Retina (tissue), 1 donor: ENCODE results near the gene GLI2.
A peak's percentile ranks its signal among the peaks of the same experiment; 100 is the strongest.

Experiments
- DNase-seq: peaks from one replicate; pipeline ENCODE4 v3.0.0-alpha.2; 2016

Gene GLI2

GRCh38 chr2:120715353-120715752 lies 20.3 kb upstream of the GLI2 start:
- no peak for DNase-seq

GRCh38 chr2:120715941-120716340 lies 19.7 kb upstream of the GLI2 start:
- DNase-seq: no peak

DNA sequence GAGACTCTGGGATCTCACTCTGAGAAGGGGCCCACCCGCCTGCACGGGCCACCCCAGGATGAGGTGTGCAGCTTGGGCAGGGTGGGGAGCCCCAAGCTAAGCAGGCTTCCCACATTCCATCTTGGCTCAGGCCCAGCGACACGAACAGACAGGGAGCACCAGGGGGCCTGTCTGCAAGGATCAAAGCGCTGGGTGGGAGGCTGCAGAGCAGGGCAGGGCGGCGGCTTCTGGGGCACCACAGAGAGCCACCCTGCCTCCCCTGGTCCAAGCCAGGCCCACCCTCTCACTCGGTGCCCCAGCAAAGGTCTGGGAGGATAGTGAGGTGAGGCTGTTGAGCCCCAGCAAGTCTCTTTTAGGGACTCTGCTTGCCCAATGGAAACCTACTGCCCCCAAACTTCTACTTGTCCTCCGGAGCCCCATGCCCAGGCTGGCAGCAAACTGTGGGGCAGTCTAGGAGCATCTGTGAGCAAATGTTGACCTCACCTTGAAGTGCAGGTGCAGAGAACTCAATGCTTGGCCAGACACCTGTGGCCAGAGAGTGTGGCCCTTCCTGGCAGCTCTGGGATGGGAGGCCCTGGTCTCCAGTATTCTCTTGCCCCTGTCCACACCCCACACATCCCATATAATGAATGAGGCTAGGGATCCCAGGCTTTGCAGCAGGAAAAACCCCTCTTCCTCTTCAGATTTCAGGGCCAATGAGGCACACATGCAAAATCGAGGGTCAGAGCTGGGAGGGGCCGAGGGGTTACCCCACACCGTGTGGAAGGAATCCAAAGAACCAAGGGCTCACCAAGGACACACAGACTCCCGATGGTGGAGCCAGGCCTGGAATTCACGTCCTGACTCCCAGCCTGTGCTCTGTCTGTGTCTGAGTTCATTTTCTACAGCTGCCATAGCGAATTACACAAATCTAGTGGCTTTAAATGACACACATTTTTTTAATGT lies 18.8 kb upstream of the GLI2 start:
- no peak for DNase-seq

DNA sequence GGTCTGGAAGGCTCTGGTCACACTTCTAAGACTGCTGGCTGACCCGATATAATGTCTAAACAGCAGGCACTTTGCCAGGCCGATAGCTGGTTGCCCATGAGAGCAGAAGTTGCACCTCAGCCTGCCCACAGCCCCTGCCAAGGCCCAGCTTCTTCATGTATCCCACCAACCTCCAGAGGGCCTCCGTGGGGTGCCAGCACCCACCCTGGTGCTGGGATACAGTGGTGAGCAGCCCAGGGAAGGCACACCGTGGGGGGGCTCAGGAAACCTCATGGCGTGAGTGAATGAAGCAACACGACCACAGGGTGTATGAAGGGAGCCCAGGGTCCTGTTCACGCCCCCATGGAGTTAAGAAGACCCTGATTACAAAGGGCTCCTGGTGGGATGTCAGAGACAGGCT lies 16.2 kb upstream of the GLI2 start:
- DNase-seq: no peak

DNA sequence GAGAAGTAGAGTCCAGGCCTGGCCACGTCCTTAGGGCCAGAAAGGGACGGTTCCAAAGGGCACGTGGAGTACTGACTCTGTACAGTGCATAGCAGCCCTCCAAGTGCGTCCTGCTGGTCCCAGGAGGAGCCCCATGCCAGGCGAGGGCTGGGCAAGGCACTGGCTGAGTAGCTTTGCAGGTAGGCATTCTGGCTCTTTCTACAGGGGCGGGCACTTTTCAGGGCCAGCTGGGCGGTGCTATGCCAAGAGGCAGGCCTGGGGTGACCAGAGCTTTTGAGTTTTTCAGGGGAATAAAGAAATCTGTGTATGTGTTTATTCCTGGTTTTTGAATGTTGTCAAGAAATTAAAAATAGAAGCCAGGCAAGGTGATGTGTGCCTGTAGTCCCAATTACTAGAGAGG lies 15.4 kb upstream of the GLI2 start:
- DNase-seq: no peak

DNA sequence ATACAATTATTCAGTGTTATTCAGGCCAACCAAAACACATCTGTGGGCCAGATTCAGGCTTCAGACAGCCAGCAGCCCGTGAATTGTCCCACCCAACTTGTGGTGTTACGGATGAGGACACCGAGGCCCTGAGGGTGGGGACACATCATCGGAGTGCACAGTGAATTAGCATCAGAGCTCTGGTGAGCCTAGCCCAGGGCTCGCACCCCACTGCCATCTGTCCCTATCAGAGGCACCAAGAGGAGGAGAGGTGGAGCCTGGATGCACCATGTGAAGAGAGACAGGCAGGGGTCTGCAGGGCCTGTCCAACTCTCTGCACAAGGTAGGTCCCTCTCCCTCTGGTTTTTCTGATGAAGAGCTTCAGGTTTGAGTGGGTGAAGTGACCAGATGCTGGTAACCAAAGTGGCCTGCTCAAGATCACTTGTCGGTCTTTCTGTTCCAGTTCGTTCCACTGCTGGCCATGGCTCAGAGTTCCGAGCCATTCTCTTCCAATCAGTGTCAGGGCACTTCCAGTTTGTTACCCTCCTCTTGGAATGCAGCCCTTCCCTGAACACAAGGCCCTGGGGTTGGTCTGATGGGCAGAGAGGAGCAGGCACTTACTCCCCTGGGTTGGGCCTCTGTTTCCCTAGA lies 14.8 kb upstream of the GLI2 start:
- DNase-seq: no peak

DNA sequence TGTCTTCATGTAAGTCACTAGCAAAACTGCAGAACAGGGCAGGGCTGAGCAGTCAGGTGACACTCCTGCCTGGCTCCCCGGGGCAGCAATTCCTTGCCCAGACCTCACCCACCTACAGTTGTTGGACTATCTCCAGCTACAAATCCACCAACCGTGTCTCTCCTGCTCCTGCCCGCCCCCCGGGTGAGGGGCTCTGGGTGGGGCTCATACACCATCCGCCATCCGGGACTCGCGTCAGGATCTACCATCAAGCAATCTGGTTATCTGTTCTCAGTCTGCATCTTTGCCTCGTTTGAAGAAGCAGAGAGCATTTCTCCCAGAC lies 13.5 kb upstream of the GLI2 start:
- DNase-seq: no peak

GRCh38 chr2:120722568-120723421 lies 12.9 kb upstream of the GLI2 start:
- DNase-seq: peak; percentile 30

DNA sequence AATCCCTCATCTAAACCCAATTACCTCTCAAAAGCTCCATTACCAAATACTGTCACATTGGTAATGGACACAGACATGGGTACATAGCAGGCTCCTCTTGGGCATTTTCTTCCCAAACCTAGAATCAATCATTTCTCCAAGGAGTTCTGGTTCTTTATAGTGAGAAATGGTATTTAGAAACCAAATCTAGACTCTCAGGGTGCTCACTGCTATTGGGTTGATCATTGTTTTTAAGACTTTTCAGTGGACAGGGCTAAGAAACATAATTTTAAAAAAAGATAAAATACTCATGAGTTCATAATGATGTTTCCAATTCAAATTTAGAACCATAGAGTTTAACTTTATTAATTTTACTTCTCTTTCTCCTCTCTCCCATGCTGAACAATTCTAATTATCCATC lies 9.4 kb upstream of the GLI2 start:
- no peak for DNase-seq

DNA sequence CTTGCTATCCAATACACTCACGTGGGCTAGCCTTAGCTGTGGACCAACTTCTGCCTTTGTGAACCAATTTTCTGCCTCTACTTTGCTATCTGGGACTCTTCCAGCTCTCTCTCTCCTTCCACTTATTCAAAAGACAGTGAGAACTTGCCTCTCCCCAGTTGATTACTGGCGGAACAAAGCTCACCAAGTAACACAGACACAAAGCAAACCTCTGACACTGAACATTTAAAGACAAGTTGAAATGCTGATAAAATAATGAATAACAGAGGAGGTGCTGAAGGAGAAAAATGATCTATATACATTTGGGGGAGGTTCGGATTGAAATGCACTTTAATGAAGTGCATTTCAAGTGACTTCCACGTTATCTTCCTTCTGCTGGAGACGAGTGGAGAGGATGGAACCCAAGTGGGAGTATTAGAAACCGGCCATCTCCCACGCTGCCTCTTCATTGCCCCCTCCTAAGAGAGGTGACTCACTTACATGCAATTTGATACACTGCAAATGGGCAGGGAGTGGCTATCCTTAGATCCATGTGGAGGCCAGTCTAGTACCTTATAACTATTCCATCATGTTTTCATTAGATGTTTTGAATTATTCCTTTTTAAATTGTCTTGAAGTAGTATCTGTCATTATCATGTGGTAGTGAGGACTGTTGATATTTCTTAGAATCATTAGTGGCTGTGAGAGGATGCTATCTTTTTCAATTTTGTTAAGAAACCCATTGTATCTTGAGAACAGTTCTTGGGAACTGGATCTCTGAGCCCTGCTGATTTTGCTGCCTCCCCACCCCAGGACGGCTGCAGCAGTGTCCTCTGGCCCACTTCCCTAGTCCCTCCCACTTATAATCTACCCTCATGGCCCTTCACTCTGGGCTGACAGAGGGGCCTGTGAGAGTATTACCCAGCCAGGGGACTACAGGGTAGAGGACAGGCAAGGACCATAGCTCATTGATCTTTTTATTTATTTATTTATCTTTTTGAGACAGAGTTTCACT lies 6.0 kb upstream of the GLI2 start:
- no peak for DNase-seq

DNA sequence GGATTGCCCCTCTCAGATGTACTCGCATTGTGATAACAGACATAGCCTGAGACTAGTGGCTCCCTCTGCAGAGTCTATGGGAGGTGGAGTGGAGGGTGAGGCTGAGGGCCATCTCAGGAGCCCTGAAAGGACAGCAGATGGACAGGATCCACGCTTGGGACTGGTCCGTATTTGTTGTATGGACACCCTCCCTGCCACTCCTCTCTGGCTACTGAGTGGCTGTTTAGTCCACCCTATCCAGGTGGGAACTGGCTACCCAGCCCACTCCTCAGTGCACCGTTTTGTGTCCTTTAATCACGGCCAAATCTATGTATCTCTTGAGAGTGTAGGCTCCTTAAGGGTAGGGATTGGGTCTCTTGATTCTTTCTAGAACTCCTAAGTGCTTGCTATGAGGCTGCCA lies 4.5 kb upstream of the GLI2 start:
- no peak for DNase-seq

GRCh38 chr2:120732506-120733237 lies 3.0 kb upstream of the GLI2 start:
- DNase-seq: no peak

DNA sequence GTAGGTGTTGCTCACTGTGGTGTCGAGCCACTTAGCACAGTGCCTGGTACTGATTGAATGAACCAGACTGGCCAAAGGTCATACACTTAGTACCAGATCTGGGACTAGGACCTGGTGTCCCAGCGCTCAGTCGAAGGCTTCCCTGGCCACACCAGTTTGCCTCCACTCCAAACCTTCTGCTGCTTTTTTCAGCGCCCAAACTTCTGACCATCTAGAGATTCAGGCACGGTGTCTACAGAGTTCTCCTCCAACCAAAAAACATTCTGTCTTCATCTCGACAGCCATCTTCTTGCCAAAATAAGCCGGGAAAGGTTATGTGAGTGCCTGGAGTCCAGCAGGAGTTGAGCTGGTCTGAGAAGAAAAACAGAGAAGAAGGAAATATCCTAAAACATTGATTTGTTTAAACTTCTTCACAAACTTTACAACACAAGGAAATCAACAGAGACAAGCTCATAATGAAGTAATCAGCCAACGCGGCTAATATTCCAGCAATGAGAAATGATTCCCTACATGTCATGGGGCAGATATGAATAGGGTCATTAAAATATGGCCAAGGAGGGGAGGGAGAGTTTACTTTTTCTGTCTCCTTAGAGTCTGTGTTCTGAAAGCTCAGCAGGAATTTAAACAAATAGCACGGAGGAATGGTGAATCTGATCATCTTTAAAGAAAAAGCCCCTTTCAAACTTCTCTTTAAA lies 2.3 kb upstream of the GLI2 start:
- no peak for DNase-seq

DNA sequence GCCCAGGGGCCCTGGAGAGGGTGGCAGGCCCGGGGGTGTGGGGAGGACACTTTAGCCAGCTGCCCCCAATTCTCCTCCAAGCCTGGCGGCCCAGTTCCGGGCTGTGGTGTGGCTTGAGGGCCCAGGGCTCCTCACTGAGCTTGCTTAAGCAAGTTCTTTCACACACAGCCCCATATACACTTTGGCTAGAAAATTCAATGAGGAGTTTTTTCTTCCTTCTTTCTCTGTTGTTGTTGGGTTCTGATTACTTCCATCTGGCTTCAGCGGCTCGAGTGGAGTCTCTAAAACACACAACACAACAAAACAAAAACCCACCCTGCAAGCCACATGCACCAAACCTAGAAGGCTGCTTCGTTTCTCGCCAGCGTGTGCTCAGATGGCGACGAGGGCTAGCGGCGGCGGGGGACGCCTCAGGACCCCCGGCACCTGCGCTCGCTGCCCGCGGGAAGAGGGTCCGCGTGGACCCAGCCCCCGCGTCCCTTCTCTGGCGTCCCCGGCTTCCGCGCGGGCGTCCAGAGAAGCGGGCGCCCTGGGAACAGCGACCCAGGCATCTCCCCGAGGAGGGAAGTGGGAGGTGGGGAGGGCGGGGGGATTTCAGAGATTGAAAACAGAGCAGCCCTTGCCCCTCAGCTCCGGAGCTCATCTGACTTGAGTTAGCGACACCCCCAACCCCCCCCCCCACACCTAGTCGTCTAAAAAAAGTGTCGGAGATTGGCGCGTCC lies 577 bp upstream of the GLI2 start:
- peak; percentile 67 for DNase-seq

DNA sequence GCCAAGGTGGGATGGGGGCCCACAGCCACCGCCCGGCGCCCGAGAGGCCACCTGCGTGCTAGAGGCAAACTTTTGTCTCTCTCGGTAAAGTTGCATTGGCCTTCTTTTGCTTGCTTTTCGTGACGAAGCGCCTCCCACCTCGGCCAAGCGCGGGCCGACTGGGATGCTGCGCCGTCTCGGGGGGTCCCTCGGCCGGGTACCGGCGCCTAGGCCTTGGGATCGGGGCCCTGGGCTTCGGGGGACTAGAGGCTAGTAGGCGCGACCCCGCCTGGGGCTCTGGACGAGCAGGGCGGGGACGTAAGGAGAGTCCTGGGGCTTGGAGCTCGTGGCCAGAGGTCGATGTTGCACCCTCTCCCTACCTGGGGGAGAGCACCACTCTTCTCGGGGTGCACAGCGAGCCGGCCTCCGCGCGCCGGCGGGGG lies 545 bp downstream of the GLI2 start:
- peak; percentile 76 for DNase-seq

- no peak for DNase-seq
Measured at GRCh38 chr2:120736624-120737339, 1.1 kb downstream of the GLI2 start.

- DNase-seq: peak; percentile 87
Measured at GRCh38 chr2:120737340-120738101, 1.9 kb downstream of the GLI2 start.

- DNase-seq: no peak
Measured at GRCh38 chr2:120738117-120738516, 2.4 kb downstream of the GLI2 start.
